Astrocyte (in vitro differentiated cells and primary cell): Measurements from ENCODE around the gene NAA35. TPM values are rescaled to one million over a fixed set of nuclear protein-coding genes. Genes with fewer than 3 reads are reported as not detected.
A peak's percentile ranks its signal among the peaks of the same experiment; 100 is the strongest.

ENCODE experiments used
- DNase-seq: peaks from one replicate; pipeline ENCODE4 v3.0.0-alpha.2; 2010; ENCODE audit warnings: low read depth
- FAIRE-seq: peaks from 2 replicates; lab custom pipeline; 2011; peaks lifted over from hg19 to GRCh38; lab: Jason Lieb, UNC
- H2AFZ ChIP-seq: 2 replicates; pipeline ENCODE4 v1.6.0; 2012; ENCODE audit warnings: low read depth, low read length, inconsistent platforms
- H3K27ac ChIP-seq: 2 replicates; pipeline ENCODE4 v1.5.1; 2011; ENCODE audit warnings: low read depth, low read length, inconsistent platforms
- H3K27me3 ChIP-seq: 2 replicates; pipeline ENCODE4 v1.6.0; 2011; ENCODE audit warnings: low read length, inconsistent platforms; ENCODE audit not compliant: insufficient read depth
- H3K36me3 ChIP-seq: 2 replicates; pipeline ENCODE4 v1.5.1; 2011; ENCODE audit warnings: low read length, inconsistent platforms; ENCODE audit not compliant: insufficient read depth
- H3K4me1 ChIP-seq: 2 replicates; pipeline ENCODE4 v1.5.1; 2011; ENCODE audit warnings: low read length, inconsistent platforms; ENCODE audit not compliant: insufficient read depth
- H3K4me2 ChIP-seq: 2 replicates; pipeline ENCODE4 v1.6.0; 2012; ENCODE audit warnings: low read length, inconsistent platforms
- H3K4me3 ChIP-seq: 2 replicates; pipeline ENCODE4 v1.5.1; 2011; ENCODE audit warnings: low read depth, mild to moderate bottlenecking, low read length, inconsistent platforms; ENCODE audit not compliant: insufficient read depth
- H3K79me2 ChIP-seq: 2 replicates; pipeline ENCODE4 v1.6.0; 2012; ENCODE audit warnings: mild to moderate bottlenecking, low read length, inconsistent platforms; ENCODE audit not compliant: insufficient read depth
- H3K9ac ChIP-seq: 2 replicates; pipeline ENCODE4 v1.6.0; 2012; ENCODE audit warnings: mild to moderate bottlenecking, low read length, inconsistent platforms
- H3K9me3 ChIP-seq: 2 replicates; pipeline ENCODE4 v1.5.1; 2012; ENCODE audit warnings: low read depth, mild to moderate bottlenecking, low read length, inconsistent platforms; ENCODE audit not compliant: insufficient read depth
- H4K20me1 ChIP-seq: 2 replicates; pipeline ENCODE4 v1.6.0; 2012; ENCODE audit warnings: low read length, inconsistent platforms; ENCODE audit not compliant: insufficient read depth
- H3K27ac Mint-ChIP-seq: one replicate; pipeline ENCODE4 v1.8.0; 2021; ENCODE audit warnings: mild to moderate bottlenecking, mixed read lengths; ENCODE audit not compliant: unreplicated experiment
- H3K27me3 Mint-ChIP-seq: one replicate; pipeline ENCODE4 v1.8.0; 2021; ENCODE audit warnings: low read depth, mixed read lengths; ENCODE audit not compliant: unreplicated experiment
- H3K36me3 Mint-ChIP-seq: one replicate; pipeline ENCODE4 v1.8.0; 2021; ENCODE audit warnings: low read depth, mixed read lengths; ENCODE audit not compliant: unreplicated experiment
- H3K4me1 Mint-ChIP-seq: one replicate; pipeline ENCODE4 v1.8.0; 2021; ENCODE audit warnings: low read depth, mixed read lengths; ENCODE audit not compliant: unreplicated experiment
- H3K4me3 Mint-ChIP-seq: one replicate; pipeline ENCODE4 v1.8.0; 2021; ENCODE audit warnings: mild to moderate bottlenecking, moderate library complexity, mixed read lengths; ENCODE audit not compliant: unreplicated experiment
- H3K9me3 Mint-ChIP-seq: one replicate; pipeline ENCODE4 v1.8.0; 2021; ENCODE audit warnings: mild to moderate bottlenecking, mixed read lengths; ENCODE audit not compliant: unreplicated experiment
- EZH2 ChIP-seq: IDR thresholded peaks from 2 replicates; pipeline ENCODE4 v1.6.1; 2012; ENCODE audit warnings: mild to moderate bottlenecking, low read length, inconsistent platforms; ENCODE audit not compliant: insufficient read depth
- total RNA-seq: library from RNA; stranded (reverse); gene quantifications from 2 replicates; pipeline ENCODE4 v1.2.1, GENCODE V29; 2021
- TF ChIP-seq, protein P1 (sequence below): IDR thresholded peaks from 2 replicates; pipeline ENCODE4 v1.5.1; 2011; ENCODE audit warnings: low read depth, mild to moderate bottlenecking, inconsistent platforms, low read length, moderate library complexity; ENCODE audit not compliant: insufficient read depth

NAA35 gene
- total RNA-seq, 1 donor from 2014 or later, result 31.4 TPM

DNA sequence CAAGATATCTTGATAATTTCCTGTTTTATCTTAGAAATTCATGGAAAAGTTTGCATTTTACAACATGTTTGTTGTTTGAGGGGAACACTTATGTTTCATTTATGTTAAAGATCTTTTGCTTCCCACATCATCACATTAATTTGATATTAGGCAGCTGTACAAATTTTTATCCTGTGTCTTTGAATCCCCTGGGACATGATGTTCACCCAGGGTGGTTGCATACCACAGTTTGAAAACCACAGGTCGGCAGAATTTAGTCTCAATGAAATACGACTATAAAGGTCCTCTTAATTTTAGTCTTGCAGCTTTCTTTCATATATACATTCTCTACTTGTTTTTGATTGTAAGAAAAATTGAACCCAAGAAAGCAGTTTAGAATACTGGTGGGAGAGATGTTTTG lies 3.7 kb downstream of the NAA35 start:
- H2AFZ ChIP-seq, result no peak overlapping the region
- Mint-ChIP-seq H3K36me3 (no peaks in the 10 kb centered on the region), H3K27ac (no peak overlapping the region), H3K27me3 (no peaks in the 10 kb centered on the region), H3K9me3 (no peaks in the 10 kb centered on the region), H3K4me3 (no peak overlapping the region), H3K4me1 (peaks cover 9% of the 10 kb centered on the region)
- FAIRE-seq, result no peak
- H3K4me2 ChIP-seq, result no peak overlapping the region
- H3K27ac ChIP-seq, result no peak overlapping the region
- DNase-seq, result no peak
- no peak overlapping the region for H3K9ac ChIP-seq
- H3K9me3 ChIP-seq, result no peaks in the 10 kb centered on the region
- peaks cover 12% of the 10 kb centered on the region for H3K4me1 ChIP-seq
- peaks cover 83% of the 10 kb centered on the region for H3K79me2 ChIP-seq
- H3K4me3 ChIP-seq, result no peak overlapping the region
- no peak for TF ChIP-seq EZH2
- TF ChIP-seq, protein P1, sequence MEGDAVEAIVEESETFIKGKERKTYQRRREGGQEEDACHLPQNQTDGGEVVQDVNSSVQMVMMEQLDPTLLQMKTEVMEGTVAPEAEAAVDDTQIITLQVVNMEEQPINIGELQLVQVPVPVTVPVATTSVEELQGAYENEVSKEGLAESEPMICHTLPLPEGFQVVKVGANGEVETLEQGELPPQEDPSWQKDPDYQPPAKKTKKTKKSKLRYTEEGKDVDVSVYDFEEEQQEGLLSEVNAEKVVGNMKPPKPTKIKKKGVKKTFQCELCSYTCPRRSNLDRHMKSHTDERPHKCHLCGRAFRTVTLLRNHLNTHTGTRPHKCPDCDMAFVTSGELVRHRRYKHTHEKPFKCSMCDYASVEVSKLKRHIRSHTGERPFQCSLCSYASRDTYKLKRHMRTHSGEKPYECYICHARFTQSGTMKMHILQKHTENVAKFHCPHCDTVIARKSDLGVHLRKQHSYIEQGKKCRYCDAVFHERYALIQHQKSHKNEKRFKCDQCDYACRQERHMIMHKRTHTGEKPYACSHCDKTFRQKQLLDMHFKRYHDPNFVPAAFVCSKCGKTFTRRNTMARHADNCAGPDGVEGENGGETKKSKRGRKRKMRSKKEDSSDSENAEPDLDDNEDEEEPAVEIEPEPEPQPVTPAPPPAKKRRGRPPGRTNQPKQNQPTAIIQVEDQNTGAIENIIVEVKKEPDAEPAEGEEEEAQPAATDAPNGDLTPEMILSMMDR, result no peak
- peaks cover 52% of the 10 kb centered on the region for H4K20me1 ChIP-seq
- no peaks in the 10 kb centered on the region for H3K27me3 ChIP-seq
- H3K36me3 ChIP-seq, result peaks cover 30% of the 10 kb centered on the region

DNA sequence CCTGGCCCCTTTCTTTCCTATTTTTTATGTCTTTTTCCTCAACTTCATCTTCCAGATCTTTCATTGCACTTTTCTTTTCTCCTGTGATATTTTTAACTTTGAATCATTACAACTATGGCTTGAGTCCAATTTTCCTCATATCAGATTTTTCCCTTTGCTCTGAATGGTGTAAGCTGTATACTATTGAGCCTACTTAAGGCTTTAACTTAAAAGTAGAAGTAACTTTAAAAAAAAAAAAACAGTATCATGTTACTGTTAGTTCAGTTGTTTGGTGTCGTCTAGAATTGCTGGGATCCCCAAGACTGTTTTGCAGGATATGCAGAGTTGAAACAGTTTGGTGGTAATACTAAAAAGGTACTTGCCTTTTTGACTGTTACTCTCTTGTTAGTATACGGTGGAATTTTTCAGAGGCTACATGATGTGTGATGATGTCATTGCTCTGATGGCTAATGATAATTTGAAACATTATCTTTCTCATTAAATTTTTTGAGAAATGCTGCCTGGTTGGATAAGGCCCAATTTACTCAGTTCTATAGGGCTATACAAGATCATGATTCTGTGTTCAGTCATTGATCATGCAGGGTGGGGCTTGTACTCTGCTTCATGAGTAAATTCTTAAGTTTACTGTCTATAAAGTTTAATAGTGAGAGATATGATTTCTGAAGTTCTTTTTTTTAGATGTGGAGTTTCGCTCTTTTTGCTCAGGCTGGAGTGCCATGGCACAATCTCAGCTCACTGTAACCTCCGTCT lies 8.8 kb downstream of the NAA35 start:
- peaks cover 53% of the 10 kb centered on the region for H4K20me1 ChIP-seq
- no peak overlapping the region for H3K4me3 ChIP-seq
- TF ChIP-seq, protein P1, result no peak
- no peak for TF ChIP-seq EZH2
- no peak overlapping the region for H3K4me2 ChIP-seq
- H3K27me3 Mint-ChIP-seq, result no peaks in the 10 kb centered on the region
- H3K27ac ChIP-seq, result no peak overlapping the region
- peaks cover 95% of the 10 kb centered on the region for H3K79me2 ChIP-seq
- H3K4me3 Mint-ChIP-seq, result no peak overlapping the region
- no peaks in the 10 kb centered on the region for H3K9me3 ChIP-seq
- no peak overlapping the region for H3K9ac ChIP-seq
- H2AFZ ChIP-seq, result no peak overlapping the region
- peaks cover 6% of the 10 kb centered on the region for H3K4me1 ChIP-seq
- no peak overlapping the region for H3K27ac Mint-ChIP-seq
- H3K9me3 Mint-ChIP-seq, result no peaks in the 10 kb centered on the region
- FAIRE-seq (no peak), DNase-seq (peak; percentile 34)
- H3K36me3 ChIP-seq, result peaks cover 25% of the 10 kb centered on the region
- H3K27me3 ChIP-seq, result no peaks in the 10 kb centered on the region
- H3K4me1 Mint-ChIP-seq, result peaks cover 3% of the 10 kb centered on the region
- peaks cover 11% of the 10 kb centered on the region for H3K36me3 Mint-ChIP-seq

- no peak overlapping the region for H3K4me3 ChIP-seq
- H3K4me2 ChIP-seq, result no peak overlapping the region
- Mint-ChIP-seq H3K9me3 (no peaks in the 10 kb centered on the region), H3K4me3 (no peak overlapping the region), H3K27me3 (no peaks in the 10 kb centered on the region), H3K36me3 (peaks cover 9% of the 10 kb centered on the region), H3K4me1 (peaks cover 3% of the 10 kb centered on the region), H3K27ac (no peak overlapping the region)
- H3K9me3 ChIP-seq, result no peaks in the 10 kb centered on the region
- no peak overlapping the region for H3K9ac ChIP-seq
- H3K36me3 ChIP-seq, result peaks cover 11% of the 10 kb centered on the region
- no peak overlapping the region for H2AFZ ChIP-seq
- H3K27ac ChIP-seq, result no peak overlapping the region
- no peaks in the 10 kb centered on the region for H3K4me1 ChIP-seq
- TF ChIP-seq, protein P1, result no peak
- no peak for TF ChIP-seq EZH2
- FAIRE-seq (no peak), DNase-seq (no peak)
- H3K79me2 ChIP-seq, result peaks cover 24% of the 10 kb centered on the region
- H3K27me3 ChIP-seq, result no peaks in the 10 kb centered on the region
- peaks cover 13% of the 10 kb centered on the region for H4K20me1 ChIP-seq
Measured at GRCh38 chr9:85959955-85960354, 19.0 kb downstream of the NAA35 start.
